CD4-positive, alpha-beta T cell treated with Interleukin-4 for 1 hour (primary cell): Measurements from ENCODE around the gene FAM136A.
"Not testable (repeated sequence)": the region's sequence is repeated elsewhere in the genome, so short reads cannot be mapped to it uniquely, and the experiment has no call there.

Source experiments
- DNase-seq, 2 donors: peaks; one replicate each; pipeline ENCODE4 v3.0.0-alpha.2; 2020 to 2022

The FAM136A gene

DNA sequence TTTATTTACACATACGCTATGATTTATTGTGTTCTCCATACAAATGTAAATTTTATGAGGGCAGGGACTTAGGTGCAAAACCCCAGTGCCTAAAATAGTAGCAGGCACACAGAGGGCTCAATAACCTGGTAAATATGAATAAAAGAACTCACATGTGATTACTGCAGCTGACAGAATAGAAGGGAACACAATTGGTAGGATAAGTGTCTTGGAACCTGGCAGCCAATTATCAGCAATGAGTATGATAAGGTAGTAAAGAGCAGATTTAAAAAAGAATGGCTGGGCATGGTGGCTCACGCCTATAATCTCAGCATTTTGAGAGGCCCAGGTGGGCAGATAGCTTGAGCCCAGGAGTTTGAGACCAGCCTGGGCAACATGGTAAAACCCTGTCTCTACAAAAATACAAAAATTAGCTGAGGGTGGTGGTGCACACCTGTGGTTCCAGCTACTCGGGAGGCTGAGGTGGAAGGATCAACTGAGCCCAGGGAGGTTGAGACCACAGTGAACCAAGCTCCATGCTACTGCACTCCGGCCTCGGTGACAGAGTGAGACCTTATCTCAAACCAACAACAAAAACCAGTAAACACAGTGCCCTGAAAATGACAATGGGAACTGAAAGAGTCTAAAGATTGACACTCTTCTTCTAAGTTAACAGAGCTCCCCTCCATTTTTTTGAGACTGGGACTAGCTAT, 18.2 kb downstream of the FAM136A start:
- DNase-seq = no peak

DNA sequence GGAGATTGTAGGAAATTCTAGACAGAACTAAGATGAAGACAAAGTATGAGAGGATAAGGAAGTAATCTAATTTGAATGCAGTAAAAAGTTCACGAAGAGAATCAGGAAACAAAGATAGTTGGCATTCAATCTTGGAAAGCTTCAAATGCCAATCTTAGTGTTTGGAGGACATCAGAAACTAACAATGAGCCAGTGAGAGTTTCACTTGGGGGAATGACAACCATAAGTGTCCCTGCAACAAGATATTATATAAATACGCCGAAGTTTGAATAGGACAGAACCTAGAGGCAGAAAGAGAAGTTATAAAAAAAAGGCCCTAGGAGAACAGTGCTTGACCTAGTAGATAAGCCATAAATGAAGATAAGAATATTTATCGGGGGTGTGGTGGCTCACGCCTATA, 19.4 kb downstream of the FAM136A start:
- no peak for DNase-seq

DNA sequence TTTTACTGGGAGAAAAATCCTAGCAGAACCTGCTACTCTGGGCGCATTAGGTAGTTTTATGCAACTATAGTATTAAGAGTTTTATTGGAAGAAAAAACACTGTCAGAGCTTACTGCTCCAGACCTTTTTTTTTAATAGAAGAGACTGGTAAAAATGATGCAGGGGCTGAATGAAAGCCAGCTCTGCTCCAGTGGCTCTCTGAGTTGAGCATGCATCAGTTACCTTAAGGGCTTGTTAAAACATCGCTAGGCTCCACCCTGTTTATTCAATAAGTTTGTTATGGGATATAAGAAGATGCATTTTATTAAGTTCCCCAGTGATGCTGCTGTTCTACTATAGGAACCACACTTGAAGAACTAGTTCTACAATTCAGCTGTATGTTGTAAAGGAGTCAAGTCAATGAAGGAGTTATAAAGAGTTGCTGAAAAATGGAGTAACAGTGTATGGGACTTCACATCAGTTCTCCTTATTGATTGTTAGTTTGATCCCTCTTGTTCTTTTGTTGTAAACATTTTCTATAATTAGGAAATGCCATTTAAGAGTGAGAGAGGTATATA, 21.5 kb downstream of the FAM136A start:
- DNase-seq = no peak

GRCh38 chr2:70270323-70270722, 31.5 kb downstream of the FAM136A start:
- DNase-seq = no peak

- not testable (repeated sequence) for DNase-seq
Measured at GRCh38 chr2:70269422-70270302, 32.2 kb downstream of the FAM136A start.

GRCh38 chr2:70266925-70267324, 34.9 kb downstream of the FAM136A start:
- DNase-seq = not testable (repeated sequence)

GRCh38 chr2:70261501-70261900, 40.4 kb downstream of the FAM136A start:
- DNase-seq = no peak

DNA sequence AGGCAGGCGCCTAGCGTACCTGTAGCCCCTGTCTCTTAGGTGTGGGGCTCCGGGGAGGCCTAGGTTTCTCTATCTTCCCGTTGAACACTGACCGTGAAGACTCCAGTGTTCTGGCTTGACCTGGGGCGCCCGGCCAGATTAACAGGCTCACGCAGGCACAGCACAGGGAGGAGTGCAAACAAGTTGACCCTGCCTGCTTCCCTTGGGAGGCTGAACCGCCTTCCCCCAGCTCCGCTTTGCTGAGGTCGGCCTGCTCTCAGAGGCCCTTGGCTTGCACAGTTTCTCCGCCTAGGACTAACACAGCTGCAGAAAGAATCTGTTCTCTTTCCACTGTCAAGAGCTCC, 43.4 kb downstream of the FAM136A start:
- DNase-seq = no peak

- DNase-seq = no peak
Measured at GRCh38 chr2:70255637-70256314, 46.1 kb downstream of the FAM136A start.

GRCh38 chr2:70250434-70250833, 51.4 kb downstream of the FAM136A start:
- DNase-seq = no peak

DNA sequence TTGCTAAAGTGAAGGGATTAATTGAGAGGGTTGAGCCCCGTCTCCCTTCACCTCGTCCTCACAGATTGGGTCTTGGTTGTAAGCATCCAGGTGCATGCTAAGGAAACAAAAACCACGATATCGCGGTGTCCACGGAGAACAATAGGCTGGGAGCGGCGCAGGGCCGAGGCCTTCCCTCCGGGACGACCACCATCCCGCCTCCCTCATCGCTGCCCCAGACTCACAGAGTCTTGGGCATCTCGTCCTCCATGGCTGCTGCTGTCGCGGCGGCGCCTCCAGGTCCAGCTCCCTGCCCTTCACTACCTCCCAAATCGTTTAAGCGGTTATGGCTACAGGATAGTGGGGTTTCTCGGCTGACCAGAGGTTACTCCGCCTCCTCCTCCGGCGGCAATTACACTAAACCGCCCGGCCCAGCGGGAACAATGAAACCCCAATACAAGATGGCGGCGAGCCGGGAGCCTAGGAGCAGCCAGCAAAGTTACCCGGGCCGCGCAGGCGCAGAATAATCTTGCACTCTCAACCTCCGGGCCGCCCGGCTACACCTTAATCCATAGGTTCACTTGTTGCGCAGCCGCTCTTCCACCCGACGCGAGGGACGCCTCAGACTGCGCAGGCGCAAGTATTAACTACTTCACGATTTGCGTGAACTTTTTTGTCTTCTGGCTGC, 53.6 kb downstream of the FAM136A start, which contains the start of gene TIA1:
TIA1 (minus strand) TSS at position 448 of the 667 bp plus-strand sequence; CDS start at position 250, 198 bp downstream.
- DNase-seq = peak; percentile 98 to 99

DNA sequence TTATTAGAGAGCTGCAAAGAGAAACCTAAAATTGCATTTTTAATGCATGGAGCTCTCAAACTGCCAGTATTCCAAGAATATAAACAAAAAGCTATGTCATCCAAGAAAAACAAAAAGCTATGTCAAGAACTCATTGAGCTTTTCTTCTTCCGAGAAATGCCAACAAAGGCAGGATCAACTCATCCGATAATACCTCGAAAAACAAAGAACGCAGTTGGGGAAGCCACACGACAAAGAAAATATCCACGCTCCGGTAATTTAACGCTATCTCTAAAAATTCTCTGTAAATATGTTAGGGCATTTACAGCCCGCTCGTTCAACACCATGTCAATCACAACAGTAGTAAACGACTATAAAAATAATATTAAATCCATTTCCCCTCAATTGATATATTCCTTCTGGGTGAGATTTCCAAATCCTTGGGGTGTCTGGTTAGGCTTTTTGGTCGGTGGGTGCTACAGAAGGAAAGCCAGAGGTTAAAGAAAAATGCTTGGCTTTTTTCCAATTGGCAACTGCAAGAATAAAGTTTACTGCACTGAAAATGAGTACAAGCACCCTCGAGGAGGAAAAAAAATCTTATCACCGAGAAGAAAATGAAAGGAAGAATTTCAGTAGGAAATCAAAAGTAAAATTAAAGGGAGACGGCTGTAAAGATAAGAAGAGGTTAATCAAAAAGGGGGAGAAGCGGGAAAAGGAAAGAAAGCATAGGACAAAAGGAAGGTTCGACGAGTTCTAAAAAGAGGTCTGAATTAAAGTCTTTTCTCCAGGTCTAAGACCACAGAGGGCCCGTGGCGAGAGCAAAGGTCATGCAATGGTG, 54.3 kb downstream of the FAM136A start:
- no peak for DNase-seq
